Caco-2 (cell line): ENCODE data around the gene PAK1. TPM values are rescaled to one million over a fixed set of nuclear protein-coding genes. Genes with fewer than 3 reads are reported as not detected.

Source experiments
- BruUV-seq: library from RNA; stranded (reverse); fragments of 400-500 nt; replicated peaks from 2 replicates; lab custom pipeline; 2021; lab: Mats Ljungman, UMichigan
- CTCF ChIA-PET: fragments of 300-600 bp; sonication (Branson Sonifier 250); formaldehyde crosslinking; loops from one replicate; lab custom pipeline; 2022; ENCODE audit warnings: antibody characterized with exemption; lab: Charles Lee
- POLR2A ChIA-PET: fragments of 300-600 bp; sonication (Branson Sonifier 250); formaldehyde crosslinking; loops from one replicate; lab custom pipeline; 2022; ENCODE audit warnings: antibody characterized with exemption; lab: Charles Lee
- DNase-seq, 2 experiments: peaks; one replicate each; pipeline versions ENCODE4 v3.0.0 to v3.0.0-alpha.2; 2020 to 2022
- H3K27me3 ChIP-seq: replicated peaks from 2 replicates; pipeline ENCODE4 v1.6.0; 2011; ENCODE audit warnings: low read length; ENCODE audit not compliant: control insufficient read depth, insufficient read depth
- H3K36me3 ChIP-seq: 2 replicates; pipeline ENCODE4 v1.5.1; 2011; ENCODE audit warnings: low read length; ENCODE audit not compliant: control insufficient read depth, insufficient read depth
- H3K4me1 ChIP-seq: fragments of 250-450 bp; sonication (Bioruptor Pico); 2 replicates; pipeline ENCODE4 v1.5.1; 2020; ENCODE audit warnings: mild to moderate bottlenecking
- H3K4me3 ChIP-seq: 2 replicates; pipeline ENCODE4 v1.5.1; 2011; ENCODE audit warnings: low read depth, mild to moderate bottlenecking, control low read depth, low read length
- H3K9me3 ChIP-seq: fragments of 250-450 bp; sonication (Bioruptor Pico); 2 replicates; pipeline ENCODE4 v1.5.1; 2020; ENCODE audit warnings: mild to moderate bottlenecking, moderate library complexity
- H3K27ac Mint-ChIP-seq: one replicate; pipeline ENCODE4 v1.8.0; 2022; ENCODE audit warnings: mixed read lengths; ENCODE audit not compliant: unreplicated experiment
- H3K27me3 Mint-ChIP-seq: one replicate; pipeline ENCODE4 v1.8.0; 2022; ENCODE audit warnings: mixed read lengths; ENCODE audit not compliant: insufficient read depth, unreplicated experiment
- H3K36me3 Mint-ChIP-seq: one replicate; pipeline ENCODE4 v1.8.0; 2022; ENCODE audit warnings: mild to moderate bottlenecking, mixed read lengths; ENCODE audit not compliant: insufficient read depth, unreplicated experiment
- H3K4me1 Mint-ChIP-seq: one replicate; pipeline ENCODE4 v1.8.0; 2022; ENCODE audit warnings: low read depth, mixed read lengths; ENCODE audit not compliant: unreplicated experiment
- H3K4me3 Mint-ChIP-seq: one replicate; pipeline ENCODE4 v1.8.0; 2022; ENCODE audit warnings: mild to moderate bottlenecking, moderate library complexity, mixed read lengths; ENCODE audit not compliant: unreplicated experiment
- H3K9me3 Mint-ChIP-seq: one replicate; pipeline ENCODE4 v1.8.0; 2022; ENCODE audit warnings: mixed read lengths; ENCODE audit not compliant: unreplicated experiment
- intact Hi-C: fragments of 100-400 bp; cut with micrococcal nuclease; formaldehyde crosslinking; loops from one replicate; pipeline ENCODE4 v1.10.0; 2022; ENCODE audit not compliant: unreplicated experiment
- total RNA-seq: library from RNA; stranded (reverse); gene quantifications from 2 replicates; pipeline ENCODE4 v1.2.3, GENCODE V29; 2022
- TF ChIP-seq, protein P1 (sequence below), 2 experiments: fragments of 200-600 bp in 1 of 2; IDR thresholded peaks; 1 replicate in 1 of 2; 2 replicates in 1 of 2; pipeline versions ENCODE4 v1.5.1 to v1.8.0; 2011 to 2022; ENCODE audit warnings: antibody characterized with exemption in 1 of 2, control low read depth in 1 of 2, inconsistent platforms in 1 of 2, low read depth in 1 of 2, low read length in 1 of 2, mild to moderate bottlenecking in 1 of 2, moderate library complexity in 1 of 2; ENCODE audit not compliant: insufficient read depth in 1 of 2, severe bottlenecking in 1 of 2, unreplicated experiment in 1 of 2

Gene PAK1
- total RNA-seq, 1 experiment from 2014 or later: 81.1 TPM

DNA sequence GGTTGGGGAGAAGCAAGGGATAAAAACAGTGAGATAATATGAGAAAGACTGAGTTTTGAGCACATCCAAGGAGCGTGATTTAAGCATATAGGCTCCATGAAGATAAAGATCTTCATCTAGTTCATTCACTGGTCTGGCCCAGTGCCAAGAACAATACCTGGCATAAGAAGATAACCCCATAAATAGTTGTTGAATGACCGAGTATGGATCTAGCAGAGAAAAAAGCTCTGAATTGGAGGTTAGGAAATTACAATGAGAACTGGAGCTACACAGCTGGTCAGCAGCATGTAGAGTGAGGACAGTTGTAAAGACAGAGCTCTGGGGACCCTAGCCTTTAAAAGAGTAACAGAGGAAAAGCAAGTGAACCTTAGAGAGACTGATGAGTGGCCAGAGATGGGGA, 33.0 kb upstream of the PAK1 start:
- ChIA-PET CTCF (no interaction called here), POLR2A (no interaction called here)
- no peaks in the 10 kb centered on the region for H3K9me3 ChIP-seq
- TF ChIP-seq, protein P1, sequence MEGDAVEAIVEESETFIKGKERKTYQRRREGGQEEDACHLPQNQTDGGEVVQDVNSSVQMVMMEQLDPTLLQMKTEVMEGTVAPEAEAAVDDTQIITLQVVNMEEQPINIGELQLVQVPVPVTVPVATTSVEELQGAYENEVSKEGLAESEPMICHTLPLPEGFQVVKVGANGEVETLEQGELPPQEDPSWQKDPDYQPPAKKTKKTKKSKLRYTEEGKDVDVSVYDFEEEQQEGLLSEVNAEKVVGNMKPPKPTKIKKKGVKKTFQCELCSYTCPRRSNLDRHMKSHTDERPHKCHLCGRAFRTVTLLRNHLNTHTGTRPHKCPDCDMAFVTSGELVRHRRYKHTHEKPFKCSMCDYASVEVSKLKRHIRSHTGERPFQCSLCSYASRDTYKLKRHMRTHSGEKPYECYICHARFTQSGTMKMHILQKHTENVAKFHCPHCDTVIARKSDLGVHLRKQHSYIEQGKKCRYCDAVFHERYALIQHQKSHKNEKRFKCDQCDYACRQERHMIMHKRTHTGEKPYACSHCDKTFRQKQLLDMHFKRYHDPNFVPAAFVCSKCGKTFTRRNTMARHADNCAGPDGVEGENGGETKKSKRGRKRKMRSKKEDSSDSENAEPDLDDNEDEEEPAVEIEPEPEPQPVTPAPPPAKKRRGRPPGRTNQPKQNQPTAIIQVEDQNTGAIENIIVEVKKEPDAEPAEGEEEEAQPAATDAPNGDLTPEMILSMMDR (IDR thresholded peaks at IDR 0.05; ENCODE audit: insufficient read depth in 1 of 2, low read depth in 1 of 2, low read length in 1 of 2, severe bottlenecking in 1 of 2, unreplicated experiment in 1 of 2): no peak
- no peaks in the 10 kb centered on the region for H3K36me3 ChIP-seq
- no TSS peak for BruUV-seq
- no peaks in the 10 kb centered on the region for H3K4me1 ChIP-seq
- no peak overlapping the region for H3K4me3 Mint-ChIP-seq
- no peaks in the 10 kb centered on the region for H3K36me3 Mint-ChIP-seq
- H3K4me1 Mint-ChIP-seq: peaks cover 16% of the 10 kb centered on the region
- intact Hi-C loops: no loop called here
- no peaks in the 10 kb centered on the region for H3K27me3 Mint-ChIP-seq
- no peak for DNase-seq
- H3K27ac Mint-ChIP-seq: no peak overlapping the region
- no peaks in the 10 kb centered on the region for H3K27me3 ChIP-seq
- no peak overlapping the region for H3K4me3 ChIP-seq
- H3K9me3 Mint-ChIP-seq: peaks cover 8% of the 10 kb centered on the region

DNA sequence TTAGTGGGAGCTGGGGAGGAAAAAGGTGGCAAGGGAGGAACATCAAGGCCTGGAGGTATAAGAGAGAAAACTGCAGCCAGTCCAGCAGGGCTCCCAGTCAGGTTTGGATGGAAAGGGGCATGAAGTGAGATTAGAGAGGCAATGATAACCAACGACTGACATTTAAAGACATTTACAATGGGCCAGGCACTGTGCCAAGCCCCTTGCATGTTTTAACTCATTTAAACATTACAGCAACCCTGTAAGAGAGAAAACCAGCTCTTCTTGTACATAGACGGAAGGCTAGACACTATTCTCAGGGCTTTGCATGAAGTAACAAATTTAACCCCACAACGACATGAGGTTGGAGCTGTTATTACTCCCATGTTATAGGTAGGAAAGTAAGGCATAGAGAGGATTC, 32.1 kb upstream of the PAK1 start:
- ChIA-PET POLR2A (no interaction called here), CTCF (no interaction called here)
- no peak overlapping the region for H3K4me3 Mint-ChIP-seq
- Histone ChIP-seq H3K27me3 (no peaks in the 10 kb centered on the region), H3K9me3 (no peaks in the 10 kb centered on the region), H3K4me1 (no peaks in the 10 kb centered on the region), H3K4me3 (no peak overlapping the region), H3K36me3 (no peaks in the 10 kb centered on the region)
- peaks cover 15% of the 10 kb centered on the region for H3K4me1 Mint-ChIP-seq
- H3K27ac Mint-ChIP-seq: no peak overlapping the region
- no peaks in the 10 kb centered on the region for H3K36me3 Mint-ChIP-seq
- TF ChIP-seq, protein P1 (IDR thresholded peaks at IDR 0.05; ENCODE audit: insufficient read depth in 1 of 2, low read depth in 1 of 2, low read length in 1 of 2, severe bottlenecking in 1 of 2, unreplicated experiment in 1 of 2): no peak
- peaks cover 8% of the 10 kb centered on the region for H3K9me3 Mint-ChIP-seq
- no TSS peak for BruUV-seq
- H3K27me3 Mint-ChIP-seq: no peaks in the 10 kb centered on the region
- no peak for DNase-seq
- intact Hi-C loops: no loop called here

DNA sequence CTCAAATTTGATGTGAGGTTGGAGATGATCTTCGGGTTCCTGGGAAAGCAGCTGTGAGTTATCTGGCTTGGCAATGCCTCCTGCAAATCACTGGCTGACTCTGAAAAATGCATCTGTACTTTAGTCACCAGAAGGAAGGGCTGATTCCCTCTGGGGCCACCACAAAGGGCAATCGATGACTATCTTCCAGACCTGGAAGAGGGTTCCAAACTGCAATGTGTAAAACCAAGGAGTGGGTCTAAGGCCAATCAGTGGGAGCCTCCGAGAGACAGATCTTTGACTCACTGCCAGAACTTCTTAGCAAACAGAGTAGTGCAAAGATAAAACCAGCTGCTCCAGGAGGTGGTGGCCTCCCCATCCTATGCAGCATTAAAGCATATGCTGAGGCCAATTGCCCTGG, 29.1 kb upstream of the PAK1 start:
- no peaks in the 10 kb centered on the region for H3K36me3 Mint-ChIP-seq
- H3K27ac Mint-ChIP-seq: no peak overlapping the region
- POLR2A ChIA-PET: no interaction called here
- Histone ChIP-seq H3K4me3 (no peak overlapping the region), H3K4me1 (no peaks in the 10 kb centered on the region), H3K36me3 (no peaks in the 10 kb centered on the region), H3K27me3 (no peaks in the 10 kb centered on the region), H3K9me3 (no peaks in the 10 kb centered on the region)
- DNase-seq: no peak
- H3K27me3 Mint-ChIP-seq: no peaks in the 10 kb centered on the region
- TF ChIP-seq, protein P1 (IDR thresholded peaks at IDR 0.05; ENCODE audit: insufficient read depth in 1 of 2, low read depth in 1 of 2, low read length in 1 of 2, severe bottlenecking in 1 of 2, unreplicated experiment in 1 of 2): no peak
- no peak overlapping the region for H3K4me3 Mint-ChIP-seq
- intact Hi-C loops: no loop called here
- CTCF ChIA-PET: interaction anchor here (1.0 kb wide), 1 partner anchor 308 kb away, joined by 3 read pairs; no protein-coding TSS in a partner anchor
- no peaks in the 10 kb centered on the region for H3K4me1 Mint-ChIP-seq
- no TSS peak for BruUV-seq
- H3K9me3 Mint-ChIP-seq: no peaks in the 10 kb centered on the region
